ENCODE results near the gene TACR1.

DNA sequence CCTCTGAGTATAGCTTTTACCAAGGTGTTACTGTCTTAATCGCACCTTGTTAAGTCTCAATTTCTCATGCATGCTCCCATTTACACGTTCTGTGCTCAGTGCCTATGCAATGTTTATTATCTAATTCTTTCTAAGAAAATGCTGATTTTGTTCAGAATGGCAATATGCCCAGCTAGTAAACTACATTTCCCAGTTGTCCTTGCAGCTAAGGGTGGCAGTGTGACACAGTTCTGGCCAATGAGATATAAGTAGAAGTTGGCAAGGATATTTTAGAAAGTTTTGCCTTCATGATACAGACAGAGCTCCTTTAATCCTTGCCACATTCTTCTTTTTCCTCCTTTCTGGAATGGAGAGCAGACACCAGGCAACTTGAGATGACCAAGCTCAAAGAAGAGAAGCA is 195.5 kb downstream of the TACR1 start:
- TF ChIP-seq, protein P1, sequence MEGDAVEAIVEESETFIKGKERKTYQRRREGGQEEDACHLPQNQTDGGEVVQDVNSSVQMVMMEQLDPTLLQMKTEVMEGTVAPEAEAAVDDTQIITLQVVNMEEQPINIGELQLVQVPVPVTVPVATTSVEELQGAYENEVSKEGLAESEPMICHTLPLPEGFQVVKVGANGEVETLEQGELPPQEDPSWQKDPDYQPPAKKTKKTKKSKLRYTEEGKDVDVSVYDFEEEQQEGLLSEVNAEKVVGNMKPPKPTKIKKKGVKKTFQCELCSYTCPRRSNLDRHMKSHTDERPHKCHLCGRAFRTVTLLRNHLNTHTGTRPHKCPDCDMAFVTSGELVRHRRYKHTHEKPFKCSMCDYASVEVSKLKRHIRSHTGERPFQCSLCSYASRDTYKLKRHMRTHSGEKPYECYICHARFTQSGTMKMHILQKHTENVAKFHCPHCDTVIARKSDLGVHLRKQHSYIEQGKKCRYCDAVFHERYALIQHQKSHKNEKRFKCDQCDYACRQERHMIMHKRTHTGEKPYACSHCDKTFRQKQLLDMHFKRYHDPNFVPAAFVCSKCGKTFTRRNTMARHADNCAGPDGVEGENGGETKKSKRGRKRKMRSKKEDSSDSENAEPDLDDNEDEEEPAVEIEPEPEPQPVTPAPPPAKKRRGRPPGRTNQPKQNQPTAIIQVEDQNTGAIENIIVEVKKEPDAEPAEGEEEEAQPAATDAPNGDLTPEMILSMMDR (IDR thresholded peaks at IDR 0.05): no peak
- no peak for TF ChIP-seq EP300 (IDR thresholded peaks at IDR 0.05)
